Liver (tissue), 2 donors: ENCODE measurements around the gene XYLT1.

Source experiments
- CTCF ChIP-seq: fragments of 150-350 bp; IDR thresholded peaks from 2 replicates; pipeline ENCODE4 v1.5.1; 2017; ENCODE audit warnings: improper control_type of control experiment, low read depth, low read length; ENCODE audit not compliant: missing input control
- YY1 ChIP-seq: IDR thresholded peaks from 2 replicates; pipeline ENCODE4 v1.6.1; 2016; ENCODE audit warnings: antibody characterized with exemption, mild to moderate bottlenecking
- donor health status: healthy.

GRCh38 chr16:17311333-17312093, 159.2 kb downstream of the XYLT1 start:
- TF ChIP-seq CTCF (no peak), YY1 (no peak)
